GM21825 (cell line): Measurements from ENCODE around the gene ARL13B.

Experiments used
- ATAC-seq: cut with Tn5 transposase; IDR thresholded peaks from one replicate; pipeline ENCODE4 v1.9.1; 2021; ENCODE audit warnings: mild to moderate bottlenecking, moderate library complexity; ENCODE audit not compliant: unreplicated experiment

The ARL13B gene

DNA sequence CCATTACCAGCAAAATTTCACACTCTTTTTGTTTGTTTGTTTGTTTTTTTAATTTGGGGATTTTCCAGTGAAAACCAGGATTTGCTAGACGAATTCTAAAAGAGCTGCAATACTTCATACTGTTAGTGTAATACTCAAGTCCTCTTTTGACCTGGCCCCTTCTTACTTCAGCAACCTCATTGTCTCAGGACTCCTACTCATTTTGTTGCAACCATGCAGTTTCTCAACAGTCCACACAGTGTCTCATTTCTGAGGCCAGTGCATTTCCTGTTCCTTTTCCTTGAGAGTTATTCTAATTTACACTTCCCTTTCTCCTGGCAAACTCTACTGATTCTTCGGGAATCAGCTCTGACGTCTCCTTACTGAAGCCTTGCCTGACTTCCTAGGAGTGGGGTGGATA is 118.5 kb downstream of the ARL13B start:
- ATAC-seq, result no peak

DNA sequence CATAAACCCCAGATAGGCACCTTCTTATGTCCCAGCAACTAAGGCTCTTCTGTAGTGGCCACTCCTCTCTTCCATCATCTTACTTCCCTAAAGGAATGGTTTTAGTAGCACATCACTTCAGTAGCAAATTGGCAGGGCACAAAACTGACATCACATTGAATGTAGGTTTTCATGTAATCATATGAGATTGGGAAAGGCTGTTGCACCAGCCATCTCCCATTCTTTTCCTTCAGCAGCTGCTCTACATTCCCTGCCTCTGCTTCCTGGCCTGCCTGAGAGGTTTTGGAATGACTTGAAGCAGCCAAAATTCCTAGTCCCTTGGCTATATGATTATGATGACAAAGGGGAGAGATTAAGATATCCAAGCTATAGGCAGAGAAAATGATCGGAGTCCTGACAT is 119.4 kb downstream of the ARL13B start:
- no peak for ATAC-seq

DNA sequence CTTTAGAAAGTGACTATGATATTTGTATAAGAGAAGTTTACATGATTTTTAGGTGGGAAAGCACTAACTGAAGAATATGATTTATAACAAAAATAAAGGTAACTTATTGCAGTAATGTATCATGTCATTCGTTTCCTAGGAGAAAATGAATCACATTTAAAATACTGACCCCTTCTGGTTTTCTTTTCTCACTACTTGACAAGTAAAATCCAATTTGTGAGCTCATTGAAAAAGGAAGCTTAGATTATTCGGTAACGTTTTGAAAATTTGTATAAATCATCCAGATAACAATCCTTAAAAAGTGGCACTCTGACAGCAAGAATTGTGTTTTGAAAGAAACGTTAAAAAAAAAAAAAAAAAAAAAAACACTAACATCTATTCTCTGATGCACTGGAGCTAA is 121.9 kb downstream of the ARL13B start:
- ATAC-seq, result no peak
